ENCODE data around the gene CNR2.
"Not testable (repeated sequence)": the region's sequence is repeated elsewhere in the genome, so short reads cannot be mapped to it uniquely, and the experiment has no call there.

The CNR2 gene

GRCh38 chr1:23882746-23883145, 30.4 kb downstream of the CNR2 start:
- no peak for DNase-seq

GRCh38 chr1:23879809-23880208, 33.4 kb downstream of the CNR2 start:
- no peak for DNase-seq

- no peak for DNase-seq
These were observed 34.5 kb downstream of the CNR2 start for GRCh38 chr1:23878668-23879067.

- DNase-seq = no peak
These were observed 37.8 kb downstream of the CNR2 start for GRCh38 chr1:23875382-23875781.

GRCh38 chr1:23872421-23872820, 40.7 kb downstream of the CNR2 start:
- DNase-seq = no peak

- DNase-seq = no peak
These were observed 44.1 kb downstream of the CNR2 start for GRCh38 chr1:23869051-23869450.

GRCh38 chr1:23868557-23869016, 44.6 kb downstream of the CNR2 start:
- DNase-seq = no peak

GRCh38 chr1:23867895-23868556, 45.1 kb downstream of the CNR2 start, which contains the start of gene FUCA1:
TSS of gene FUCA1 (minus strand) at chr1:23868290. CDS start at chr1:23868286, 4 bp downstream.
- peak; percentile 96 for DNase-seq

- no peak for DNase-seq
These were observed 45.6 kb downstream of the CNR2 start for GRCh38 chr1:23867542-23867894.

- peak; percentile 75 for DNase-seq
These were observed 47.6 kb downstream of the CNR2 start for GRCh38 chr1:23865543-23865930.

- no peak for DNase-seq
These were observed 48.2 kb downstream of the CNR2 start for GRCh38 chr1:23864801-23865542.

GRCh38 chr1:23862640-23863039, 50.5 kb downstream of the CNR2 start:
- no peak for DNase-seq

- DNase-seq = no peak
These were observed 58.6 kb downstream of the CNR2 start for GRCh38 chr1:23854568-23854967.

- not testable (repeated sequence) for DNase-seq
These were observed 60.0 kb downstream of the CNR2 start for GRCh38 chr1:23853124-23853523.

GRCh38 chr1:23851406-23851805, 61.8 kb downstream of the CNR2 start:
- DNase-seq = not testable (repeated sequence)

GRCh38 chr1:23848673-23849616, 64.2 kb downstream of the CNR2 start:
- no peak for DNase-seq

- DNase-seq = not testable (repeated sequence)
These were observed 65.6 kb downstream of the CNR2 start for GRCh38 chr1:23847482-23848095.

GRCh38 chr1:23845163-23845562, 68.0 kb downstream of the CNR2 start:
- DNase-seq = no peak

GRCh38 chr1:23843644-23844043, 69.5 kb downstream of the CNR2 start:
- no peak for DNase-seq

GRCh38 chr1:23838401-23838866, 74.7 kb downstream of the CNR2 start:
- peak; percentile 74 for DNase-seq

- DNase-seq = peak; percentile 51
These were observed 75.3 kb downstream of the CNR2 start for GRCh38 chr1:23837908-23838307.

- no peak for DNase-seq
These were observed 77.1 kb downstream of the CNR2 start for GRCh38 chr1:23836037-23836436.

GRCh38 chr1:23834156-23834555, 79.0 kb downstream of the CNR2 start:
- not testable (repeated sequence) for DNase-seq
